WTC11 (cell line): ENCODE data around the gene LCMT2. TPM values are rescaled to one million over a fixed set of nuclear protein-coding genes. Genes with fewer than 3 reads are reported as not detected.

ENCODE experiments used
- ATAC-seq: fragments of 200-7000 bp; cut with Tn5 transposase; 2 replicates; pipeline ENCODE4 v1.10.0; 2021; ENCODE audit warnings: mild to moderate bottlenecking, moderate library complexity
- CTCF ChIA-PET: fragments of 300-600 bp; sonication (Branson Sonifier 250); formaldehyde crosslinking; loops from one replicate; lab custom pipeline; 2021; ENCODE audit warnings: antibody characterized with exemption; lab: Charles Lee
- POLR2A ChIA-PET: fragments of 350-600 bp; sonication (Branson Sonifier 250); formaldehyde crosslinking; loops from one replicate; lab custom pipeline; 2021; ENCODE audit warnings: antibody characterized with exemption; lab: Charles Lee
- DNase-seq: peaks from one replicate; pipeline ENCODE4 v3.0.0; 2021; ENCODE audit warnings: low spot score
- H3K27ac Mint-ChIP-seq: 2 replicates; pipeline ENCODE4 v1.8.0; 2021; ENCODE audit warnings: mixed read lengths
- H3K27me3 Mint-ChIP-seq: 2 replicates; pipeline ENCODE4 v1.8.0; 2021; ENCODE audit warnings: low read depth, mild to moderate bottlenecking, moderate library complexity, mixed read lengths
- H3K36me3 Mint-ChIP-seq: 2 replicates; pipeline ENCODE4 v1.8.0; 2021; ENCODE audit warnings: mixed read lengths
- H3K4me1 Mint-ChIP-seq: 2 replicates; pipeline ENCODE4 v1.8.0; 2022; ENCODE audit warnings: mixed read lengths
- H3K4me3 Mint-ChIP-seq: 2 replicates; pipeline ENCODE4 v1.8.0; 2021; ENCODE audit warnings: mild to moderate bottlenecking, moderate library complexity, mixed read lengths
- H3K9me3 Mint-ChIP-seq: 2 replicates; pipeline ENCODE4 v1.8.0; 2021; ENCODE audit warnings: mixed read lengths
- NR1H2 ChIP-seq: sonication (generic); formaldehyde crosslinking; IDR thresholded peaks from 2 replicates; pipeline ENCODE4 v1.9.0; 2021; ENCODE audit warnings: mild to moderate bottlenecking, moderate library complexity, missing genetic modification reagents
- TCF7 ChIP-seq: sonication (generic); formaldehyde crosslinking; IDR thresholded peaks from 2 replicates; pipeline ENCODE4 v1.8.0; 2022; ENCODE audit warnings: mild to moderate bottlenecking, low read depth, missing genetic modification reagents, moderate library complexity
- ZNF138 ChIP-seq: sonication (generic); formaldehyde crosslinking; conservative IDR thresholded peaks from 2 replicates; pipeline ENCODE4 v1.8.1; 2022; ENCODE audit warnings: mild to moderate bottlenecking, moderate library complexity, missing genetic modification reagents
- ZNF263 ChIP-seq: sonication (generic); formaldehyde crosslinking; IDR thresholded peaks from 2 replicates; pipeline ENCODE4 v1.8.1; 2022; ENCODE audit warnings: low read depth, mild to moderate bottlenecking, moderate library complexity, missing genetic modification reagents
- ZNF317 ChIP-seq: sonication (generic); formaldehyde crosslinking; IDR thresholded peaks from 2 replicates; pipeline ENCODE4 v1.8.1; 2023; ENCODE audit warnings: low read depth, mild to moderate bottlenecking, moderate library complexity, missing genetic modification reagents, borderline replicate concordance
- total RNA-seq: library from RNA; stranded (reverse); gene quantifications from 3 replicates; pipeline ENCODE4 v1.2.3, GENCODE V29; 2021
- TF ChIP-seq, protein P1 (sequence below): fragments of 250-450 bp; sonication (Bioruptor Pico); conservative IDR thresholded peaks from 2 replicates; pipeline ENCODE4 v1.9.0; 2021; ENCODE audit warnings: mild to moderate bottlenecking
- TF ChIP-seq, protein P2 (sequence below): fragments of 200-600 bp; IDR thresholded peaks from 2 replicates; pipeline ENCODE4 v1.8.0; 2022; ENCODE audit warnings: antibody characterized with exemption
- TF ChIP-seq, protein P3 (sequence below): fragments of 250-450 bp; sonication (Bioruptor Pico); IDR thresholded peaks from 2 replicates; pipeline ENCODE4 v1.9.0; 2021; ENCODE audit warnings: mild to moderate bottlenecking, borderline replicate concordance
- TF ChIP-seq, protein P4 (sequence below): sonication (generic); formaldehyde crosslinking; IDR thresholded peaks from 2 replicates; pipeline ENCODE4 v1.8.1; 2023; ENCODE audit warnings: mild to moderate bottlenecking, missing genetic modification reagents, moderate library complexity
- TF ChIP-seq, protein P5 (sequence below): sonication (generic); formaldehyde crosslinking; IDR thresholded peaks from 2 replicates; pipeline ENCODE4 v1.8.0; 2022; ENCODE audit warnings: mild to moderate bottlenecking, missing genetic modification reagents
- TF ChIP-seq, protein P6 (sequence below): sonication (generic); formaldehyde crosslinking; IDR thresholded peaks from 2 replicates; pipeline ENCODE4 v1.8.0; 2022; ENCODE audit warnings: mild to moderate bottlenecking, missing genetic modification reagents
- TF ChIP-seq, protein P7 (sequence below): sonication (generic); formaldehyde crosslinking; IDR thresholded peaks from 2 replicates; pipeline ENCODE4 v1.8.1; 2023; ENCODE audit warnings: mild to moderate bottlenecking, missing genetic modification reagents, borderline replicate concordance
- TF ChIP-seq, protein P8 (sequence below): sonication (generic); formaldehyde crosslinking; IDR thresholded peaks from 2 replicates; pipeline ENCODE4 v1.8.1; 2022; ENCODE audit warnings: low read depth, missing genetic modification reagents, borderline replicate concordance

LCMT2 gene
- total RNA-seq, 1 experiment from 2014 or later = 7.6 TPM

DNA sequence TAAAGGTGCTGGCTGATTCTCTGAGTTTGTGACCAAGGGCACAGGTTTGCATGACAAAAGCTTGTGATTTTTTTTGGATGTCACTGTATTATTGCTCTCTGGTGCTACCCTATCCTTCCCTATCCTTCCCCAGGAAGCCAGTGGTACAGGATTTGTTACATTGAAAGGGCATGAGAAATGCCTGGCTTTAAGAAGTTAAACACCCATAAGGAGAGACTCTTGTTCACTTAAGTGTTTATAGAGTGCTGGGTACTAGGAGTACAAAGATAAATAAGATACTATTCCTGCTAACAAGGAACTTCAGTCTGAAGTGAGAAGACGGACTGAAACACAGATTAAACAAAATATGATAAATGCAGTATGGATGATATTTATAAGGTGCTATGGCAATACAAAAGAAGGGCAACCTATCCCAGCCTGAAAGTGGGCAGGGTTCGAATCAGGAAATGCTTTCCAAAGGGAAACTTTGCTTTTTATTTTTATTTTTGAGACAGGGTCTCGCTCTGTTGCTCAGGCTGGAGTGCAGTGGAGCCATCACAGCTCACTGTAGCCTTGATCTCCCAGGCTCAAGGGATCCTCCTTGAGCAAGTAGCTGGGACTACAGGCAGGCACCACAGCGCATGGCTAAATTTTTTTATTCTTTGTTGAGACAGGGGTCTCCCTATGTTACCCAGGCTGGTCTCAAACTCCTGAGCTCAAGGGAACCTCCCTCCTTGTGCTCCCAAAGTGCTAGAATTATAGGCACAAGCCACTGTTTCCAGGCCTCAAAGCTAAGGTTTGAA is 11.2 kb downstream of the LCMT2 start (continued):
- TF ChIP-seq TCF7 (CRISPR knock-in tag) (no peak), ZNF263 (no peak)

DNA sequence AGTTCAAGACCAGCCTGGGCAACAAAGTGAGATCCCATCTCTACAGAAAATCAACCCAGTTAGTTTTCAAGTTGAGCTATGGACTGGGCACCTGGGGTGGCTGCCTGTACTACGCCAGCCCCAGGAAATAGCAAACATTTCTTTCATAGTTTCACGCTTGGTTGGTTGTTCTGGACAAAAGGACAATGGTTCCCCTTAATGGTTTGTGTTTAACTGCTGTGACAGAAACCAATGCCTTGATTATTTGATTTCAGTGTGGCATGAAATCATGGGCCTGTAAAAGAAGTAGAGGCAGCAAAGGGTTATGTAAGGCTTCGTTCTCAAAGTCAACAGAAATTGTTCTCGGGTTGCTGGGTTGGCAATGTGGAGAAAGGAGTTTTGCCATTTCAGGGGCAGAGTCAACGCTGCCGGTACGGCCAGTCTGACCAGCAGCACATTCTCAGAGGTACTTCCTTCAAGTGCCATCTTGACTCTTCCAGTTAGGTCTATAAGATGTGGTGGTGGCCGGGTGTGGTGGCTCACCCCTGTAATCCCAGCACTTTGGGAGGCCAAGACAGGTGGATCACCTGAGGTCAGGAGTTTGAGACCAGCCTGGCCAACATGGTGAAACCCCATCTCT is 12.7 kb downstream of the LCMT2 start:
- Mint-ChIP-seq H3K9me3 (no peaks in the 10 kb centered on the region), H3K36me3 (no peaks in the 10 kb centered on the region), H3K4me3 (no peak overlapping the region), H3K27ac (no peak overlapping the region), H3K27me3 (peaks cover 23% of the 10 kb centered on the region), H3K4me1 (0 out of 2 replicates have a peak, but pooled peaks cover 6% of the 10 kb centered on the region)
- ATAC-seq (no peak), DNase-seq (no peak)
- POLR2A ChIA-PET = no interaction called here
- CTCF ChIA-PET = interaction anchor here (0.6 to 0.7 kb wide), 2 partner anchors 11 to 40 kb away, joined by 3 to 4 read pairs; no protein-coding TSS in a partner anchor
- TF ChIP-seq, protein P1, sequence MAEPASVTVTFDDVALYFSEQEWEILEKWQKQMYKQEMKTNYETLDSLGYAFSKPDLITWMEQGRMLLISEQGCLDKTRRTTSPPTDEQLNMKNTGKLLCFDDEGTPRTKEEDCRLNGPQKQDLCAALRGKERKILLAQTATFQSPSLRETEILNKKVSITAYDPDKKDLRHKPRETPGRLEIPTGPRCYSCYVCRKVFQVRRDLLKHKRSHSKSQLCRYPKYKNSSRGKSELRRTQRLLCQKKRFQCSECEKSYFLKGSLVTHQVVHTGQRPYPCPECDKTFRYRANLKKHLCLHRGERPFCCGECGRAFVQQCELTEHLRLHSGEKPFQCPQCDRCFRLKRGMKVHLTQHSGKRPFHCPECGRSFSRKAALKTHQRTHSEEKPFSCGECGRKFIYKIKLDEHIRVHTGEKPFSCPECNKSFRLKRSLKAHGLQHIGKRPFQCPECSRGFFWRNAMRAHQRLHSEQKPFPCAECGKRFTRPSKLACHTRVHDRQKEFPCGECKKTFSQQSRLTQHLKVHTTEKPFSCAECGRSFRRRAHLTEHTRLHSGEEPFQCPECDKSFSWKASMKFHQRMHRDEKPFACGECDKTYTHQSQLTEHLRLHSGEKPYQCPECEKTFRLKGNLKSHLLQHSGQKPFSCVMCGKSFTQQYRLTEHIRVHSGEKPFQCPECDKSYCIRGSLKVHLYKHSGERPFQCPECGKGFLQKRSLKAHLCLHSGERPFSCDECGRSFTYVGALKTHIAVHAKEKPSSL (CRISPR knock-in tag) = no peak
- TF ChIP-seq ZNF138 (CRISPR knock-in tag) (no peak), ZNF317 (CRISPR knock-in tag) (no peak), NR1H2 (no peak)
- TF ChIP-seq, protein P2, sequence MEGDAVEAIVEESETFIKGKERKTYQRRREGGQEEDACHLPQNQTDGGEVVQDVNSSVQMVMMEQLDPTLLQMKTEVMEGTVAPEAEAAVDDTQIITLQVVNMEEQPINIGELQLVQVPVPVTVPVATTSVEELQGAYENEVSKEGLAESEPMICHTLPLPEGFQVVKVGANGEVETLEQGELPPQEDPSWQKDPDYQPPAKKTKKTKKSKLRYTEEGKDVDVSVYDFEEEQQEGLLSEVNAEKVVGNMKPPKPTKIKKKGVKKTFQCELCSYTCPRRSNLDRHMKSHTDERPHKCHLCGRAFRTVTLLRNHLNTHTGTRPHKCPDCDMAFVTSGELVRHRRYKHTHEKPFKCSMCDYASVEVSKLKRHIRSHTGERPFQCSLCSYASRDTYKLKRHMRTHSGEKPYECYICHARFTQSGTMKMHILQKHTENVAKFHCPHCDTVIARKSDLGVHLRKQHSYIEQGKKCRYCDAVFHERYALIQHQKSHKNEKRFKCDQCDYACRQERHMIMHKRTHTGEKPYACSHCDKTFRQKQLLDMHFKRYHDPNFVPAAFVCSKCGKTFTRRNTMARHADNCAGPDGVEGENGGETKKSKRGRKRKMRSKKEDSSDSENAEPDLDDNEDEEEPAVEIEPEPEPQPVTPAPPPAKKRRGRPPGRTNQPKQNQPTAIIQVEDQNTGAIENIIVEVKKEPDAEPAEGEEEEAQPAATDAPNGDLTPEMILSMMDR = no peak
- TF ChIP-seq, protein P3, sequence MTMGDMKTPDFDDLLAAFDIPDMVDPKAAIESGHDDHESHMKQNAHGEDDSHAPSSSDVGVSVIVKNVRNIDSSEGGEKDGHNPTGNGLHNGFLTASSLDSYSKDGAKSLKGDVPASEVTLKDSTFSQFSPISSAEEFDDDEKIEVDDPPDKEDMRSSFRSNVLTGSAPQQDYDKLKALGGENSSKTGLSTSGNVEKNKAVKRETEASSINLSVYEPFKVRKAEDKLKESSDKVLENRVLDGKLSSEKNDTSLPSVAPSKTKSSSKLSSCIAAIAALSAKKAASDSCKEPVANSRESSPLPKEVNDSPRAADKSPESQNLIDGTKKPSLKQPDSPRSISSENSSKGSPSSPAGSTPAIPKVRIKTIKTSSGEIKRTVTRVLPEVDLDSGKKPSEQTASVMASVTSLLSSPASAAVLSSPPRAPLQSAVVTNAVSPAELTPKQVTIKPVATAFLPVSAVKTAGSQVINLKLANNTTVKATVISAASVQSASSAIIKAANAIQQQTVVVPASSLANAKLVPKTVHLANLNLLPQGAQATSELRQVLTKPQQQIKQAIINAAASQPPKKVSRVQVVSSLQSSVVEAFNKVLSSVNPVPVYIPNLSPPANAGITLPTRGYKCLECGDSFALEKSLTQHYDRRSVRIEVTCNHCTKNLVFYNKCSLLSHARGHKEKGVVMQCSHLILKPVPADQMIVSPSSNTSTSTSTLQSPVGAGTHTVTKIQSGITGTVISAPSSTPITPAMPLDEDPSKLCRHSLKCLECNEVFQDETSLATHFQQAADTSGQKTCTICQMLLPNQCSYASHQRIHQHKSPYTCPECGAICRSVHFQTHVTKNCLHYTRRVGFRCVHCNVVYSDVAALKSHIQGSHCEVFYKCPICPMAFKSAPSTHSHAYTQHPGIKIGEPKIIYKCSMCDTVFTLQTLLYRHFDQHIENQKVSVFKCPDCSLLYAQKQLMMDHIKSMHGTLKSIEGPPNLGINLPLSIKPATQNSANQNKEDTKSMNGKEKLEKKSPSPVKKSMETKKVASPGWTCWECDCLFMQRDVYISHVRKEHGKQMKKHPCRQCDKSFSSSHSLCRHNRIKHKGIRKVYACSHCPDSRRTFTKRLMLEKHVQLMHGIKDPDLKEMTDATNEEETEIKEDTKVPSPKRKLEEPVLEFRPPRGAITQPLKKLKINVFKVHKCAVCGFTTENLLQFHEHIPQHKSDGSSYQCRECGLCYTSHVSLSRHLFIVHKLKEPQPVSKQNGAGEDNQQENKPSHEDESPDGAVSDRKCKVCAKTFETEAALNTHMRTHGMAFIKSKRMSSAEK (CRISPR knock-in tag) = no peak
- TF ChIP-seq, protein P4, sequence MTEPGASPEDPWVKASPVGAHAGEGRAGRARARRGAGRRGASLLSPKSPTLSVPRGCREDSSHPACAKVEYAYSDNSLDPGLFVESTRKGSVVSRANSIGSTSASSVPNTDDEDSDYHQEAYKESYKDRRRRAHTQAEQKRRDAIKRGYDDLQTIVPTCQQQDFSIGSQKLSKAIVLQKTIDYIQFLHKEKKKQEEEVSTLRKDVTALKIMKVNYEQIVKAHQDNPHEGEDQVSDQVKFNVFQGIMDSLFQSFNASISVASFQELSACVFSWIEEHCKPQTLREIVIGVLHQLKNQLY = no peak
- TF ChIP-seq, protein P5, sequence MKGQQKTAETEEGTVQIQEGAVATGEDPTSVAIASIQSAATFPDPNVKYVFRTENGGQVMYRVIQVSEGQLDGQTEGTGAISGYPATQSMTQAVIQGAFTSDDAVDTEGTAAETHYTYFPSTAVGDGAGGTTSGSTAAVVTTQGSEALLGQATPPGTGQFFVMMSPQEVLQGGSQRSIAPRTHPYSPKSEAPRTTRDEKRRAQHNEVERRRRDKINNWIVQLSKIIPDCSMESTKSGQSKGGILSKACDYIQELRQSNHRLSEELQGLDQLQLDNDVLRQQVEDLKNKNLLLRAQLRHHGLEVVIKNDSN = no peak
- TF ChIP-seq, protein P6, sequence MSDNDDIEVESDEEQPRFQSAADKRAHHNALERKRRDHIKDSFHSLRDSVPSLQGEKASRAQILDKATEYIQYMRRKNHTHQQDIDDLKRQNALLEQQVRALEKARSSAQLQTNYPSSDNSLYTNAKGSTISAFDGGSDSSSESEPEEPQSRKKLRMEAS (CRISPR knock-in tag) = no peak
- TF ChIP-seq, protein P7, sequence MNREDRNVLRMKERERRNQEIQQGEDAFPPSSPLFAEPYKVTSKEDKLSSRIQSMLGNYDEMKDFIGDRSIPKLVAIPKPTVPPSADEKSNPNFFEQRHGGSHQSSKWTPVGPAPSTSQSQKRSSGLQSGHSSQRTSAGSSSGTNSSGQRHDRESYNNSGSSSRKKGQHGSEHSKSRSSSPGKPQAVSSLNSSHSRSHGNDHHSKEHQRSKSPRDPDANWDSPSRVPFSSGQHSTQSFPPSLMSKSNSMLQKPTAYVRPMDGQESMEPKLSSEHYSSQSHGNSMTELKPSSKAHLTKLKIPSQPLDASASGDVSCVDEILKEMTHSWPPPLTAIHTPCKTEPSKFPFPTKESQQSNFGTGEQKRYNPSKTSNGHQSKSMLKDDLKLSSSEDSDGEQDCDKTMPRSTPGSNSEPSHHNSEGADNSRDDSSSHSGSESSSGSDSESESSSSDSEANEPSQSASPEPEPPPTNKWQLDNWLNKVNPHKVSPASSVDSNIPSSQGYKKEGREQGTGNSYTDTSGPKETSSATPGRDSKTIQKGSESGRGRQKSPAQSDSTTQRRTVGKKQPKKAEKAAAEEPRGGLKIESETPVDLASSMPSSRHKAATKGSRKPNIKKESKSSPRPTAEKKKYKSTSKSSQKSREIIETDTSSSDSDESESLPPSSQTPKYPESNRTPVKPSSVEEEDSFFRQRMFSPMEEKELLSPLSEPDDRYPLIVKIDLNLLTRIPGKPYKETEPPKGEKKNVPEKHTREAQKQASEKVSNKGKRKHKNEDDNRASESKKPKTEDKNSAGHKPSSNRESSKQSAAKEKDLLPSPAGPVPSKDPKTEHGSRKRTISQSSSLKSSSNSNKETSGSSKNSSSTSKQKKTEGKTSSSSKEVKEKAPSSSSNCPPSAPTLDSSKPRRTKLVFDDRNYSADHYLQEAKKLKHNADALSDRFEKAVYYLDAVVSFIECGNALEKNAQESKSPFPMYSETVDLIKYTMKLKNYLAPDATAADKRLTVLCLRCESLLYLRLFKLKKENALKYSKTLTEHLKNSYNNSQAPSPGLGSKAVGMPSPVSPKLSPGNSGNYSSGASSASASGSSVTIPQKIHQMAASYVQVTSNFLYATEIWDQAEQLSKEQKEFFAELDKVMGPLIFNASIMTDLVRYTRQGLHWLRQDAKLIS (CRISPR knock-in tag) = no peak
- TF ChIP-seq, protein P8, sequence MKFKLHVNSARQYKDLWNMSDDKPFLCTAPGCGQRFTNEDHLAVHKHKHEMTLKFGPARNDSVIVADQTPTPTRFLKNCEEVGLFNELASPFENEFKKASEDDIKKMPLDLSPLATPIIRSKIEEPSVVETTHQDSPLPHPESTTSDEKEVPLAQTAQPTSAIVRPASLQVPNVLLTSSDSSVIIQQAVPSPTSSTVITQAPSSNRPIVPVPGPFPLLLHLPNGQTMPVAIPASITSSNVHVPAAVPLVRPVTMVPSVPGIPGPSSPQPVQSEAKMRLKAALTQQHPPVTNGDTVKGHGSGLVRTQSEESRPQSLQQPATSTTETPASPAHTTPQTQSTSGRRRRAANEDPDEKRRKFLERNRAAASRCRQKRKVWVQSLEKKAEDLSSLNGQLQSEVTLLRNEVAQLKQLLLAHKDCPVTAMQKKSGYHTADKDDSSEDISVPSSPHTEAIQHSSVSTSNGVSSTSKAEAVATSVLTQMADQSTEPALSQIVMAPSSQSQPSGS = no peak
